ENCODE measurements around the gene TAS2R13. TPM values are rescaled to one million over a fixed set of nuclear protein-coding genes. Genes with fewer than 3 reads are reported as not detected.

TAS2R13 gene, protein sequence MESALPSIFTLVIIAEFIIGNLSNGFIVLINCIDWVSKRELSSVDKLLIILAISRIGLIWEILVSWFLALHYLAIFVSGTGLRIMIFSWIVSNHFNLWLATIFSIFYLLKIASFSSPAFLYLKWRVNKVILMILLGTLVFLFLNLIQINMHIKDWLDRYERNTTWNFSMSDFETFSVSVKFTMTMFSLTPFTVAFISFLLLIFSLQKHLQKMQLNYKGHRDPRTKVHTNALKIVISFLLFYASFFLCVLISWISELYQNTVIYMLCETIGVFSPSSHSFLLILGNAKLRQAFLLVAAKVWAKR
- 1 to 10 TPM in 6 of 7 donors, under 1 TPM in 1; 0.74 to 3.5 (median 1.8) TPM for total RNA-seq
- polyA plus RNA-seq: under 1 TPM; 0.06 to 0.15 TPM
- long read RNA-seq, donor 1: 0 reads
- long read RNA-seq, donor 2, partial matches to known transcripts: 0 of 1 reads
- long read RNA-seq, donor 2, other reads (novel, unspliced or antisense): 0 of 1 reads
- long read RNA-seq, donor 3: 0 reads

GRCh38 chr12:10909462-10909861 is at the start of gene TAS2R13:
TAS2R13 (minus strand) TSS chr12:10909562; CDS start chr12:10909298, 264 bp downstream.
- TF ChIP-seq, protein P1, sequence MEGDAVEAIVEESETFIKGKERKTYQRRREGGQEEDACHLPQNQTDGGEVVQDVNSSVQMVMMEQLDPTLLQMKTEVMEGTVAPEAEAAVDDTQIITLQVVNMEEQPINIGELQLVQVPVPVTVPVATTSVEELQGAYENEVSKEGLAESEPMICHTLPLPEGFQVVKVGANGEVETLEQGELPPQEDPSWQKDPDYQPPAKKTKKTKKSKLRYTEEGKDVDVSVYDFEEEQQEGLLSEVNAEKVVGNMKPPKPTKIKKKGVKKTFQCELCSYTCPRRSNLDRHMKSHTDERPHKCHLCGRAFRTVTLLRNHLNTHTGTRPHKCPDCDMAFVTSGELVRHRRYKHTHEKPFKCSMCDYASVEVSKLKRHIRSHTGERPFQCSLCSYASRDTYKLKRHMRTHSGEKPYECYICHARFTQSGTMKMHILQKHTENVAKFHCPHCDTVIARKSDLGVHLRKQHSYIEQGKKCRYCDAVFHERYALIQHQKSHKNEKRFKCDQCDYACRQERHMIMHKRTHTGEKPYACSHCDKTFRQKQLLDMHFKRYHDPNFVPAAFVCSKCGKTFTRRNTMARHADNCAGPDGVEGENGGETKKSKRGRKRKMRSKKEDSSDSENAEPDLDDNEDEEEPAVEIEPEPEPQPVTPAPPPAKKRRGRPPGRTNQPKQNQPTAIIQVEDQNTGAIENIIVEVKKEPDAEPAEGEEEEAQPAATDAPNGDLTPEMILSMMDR (IDR thresholded peaks at IDR 0.05): no peak
- TF ChIP-seq EP300 (IDR thresholded peaks at IDR 0.05) (no peak), POLR2A (IDR thresholded peaks at IDR 0.05) (no peak)
- Histone ChIP-seq H3K27ac (no peak within 1 kb of the TSS), H3K9me3 (no peaks in the 10 kb centered on the region), H3K27me3 (no peaks in the 10 kb centered on the region), H3K4me3 (no peak within 1 kb of the TSS), H3K4me1 (ENCODE audit: insufficient read depth) (no peaks in the 10 kb centered on the region), H3K36me3 (no peaks in the 10 kb centered on the region)
- 97 to 100% (median 98%) methylated on average over 1 of the region's 1 CpG for WGBS, 3 donors
- intact Hi-C loops (cut with DNase I): no loop called here
- no peak for DNase-seq

- TF ChIP-seq POLR2A (IDR thresholded peaks at IDR 0.05): no peak
- TF ChIP-seq, protein P1 (IDR thresholded peaks at IDR 0.05): no peak
- TF ChIP-seq EP300 (IDR thresholded peaks at IDR 0.05): no peak
- DNase-seq: no peak
- Histone ChIP-seq H3K36me3 (no peaks in the 10 kb centered on the region), H3K4me3 (no peak overlapping the region), H3K9me3 (no peaks in the 10 kb centered on the region), H3K27ac (no peak overlapping the region), H3K27me3 (no peaks in the 10 kb centered on the region), H3K4me1 (ENCODE audit: insufficient read depth) (no peaks in the 10 kb centered on the region)
- intact Hi-C loops (cut with DNase I): no loop called here
These were observed 48.4 kb upstream of the TAS2R13 start for GRCh38 chr12:10957741-10958140.

- Histone ChIP-seq H3K27me3 (no peaks in the 10 kb centered on the region), H3K4me3 (no peak overlapping the region), H3K27ac (no peak overlapping the region), H3K9me3 (no peaks in the 10 kb centered on the region), H3K36me3 (no peaks in the 10 kb centered on the region), H3K4me1 (ENCODE audit: insufficient read depth) (no peaks in the 10 kb centered on the region)
- no peak for TF ChIP-seq EP300 (IDR thresholded peaks at IDR 0.05)
- TF ChIP-seq POLR2A (IDR thresholded peaks at IDR 0.05): no peak
- DNase-seq: no peak
- intact Hi-C loops (cut with DNase I): no loop called here
These were observed 46.7 kb upstream of the TAS2R13 start for GRCh38 chr12:10956085-10956484.

GRCh38 chr12:10952645-10953044 is 43.3 kb upstream of the TAS2R13 start:
- H3K27me3 ChIP-seq: no peaks in the 10 kb centered on the region
- peaks cover 0 to 2% of the 10 kb centered on the region in 2 donors for H3K9me3 ChIP-seq
- WGBS, 3 donors: 69 to 99% (median 95%) methylated on average over 4 of the region's 4 CpGs
- no peaks in the 10 kb centered on the region for H3K36me3 ChIP-seq
- no peak for DNase-seq
- intact Hi-C loops (cut with DNase I): no loop called here
- TF ChIP-seq POLR2A (IDR thresholded peaks at IDR 0.05) (no peak), EP300 (IDR thresholded peaks at IDR 0.05) (no peak)
- TF ChIP-seq, protein P1 (IDR thresholded peaks at IDR 0.05): no peak
- no peak overlapping the region for H3K27ac ChIP-seq
- no peaks in the 10 kb centered on the region for H3K4me1 ChIP-seq (ENCODE audit: insufficient read depth)
- H3K4me3 ChIP-seq: no peak overlapping the region

GRCh38 chr12:10943167-10943566 is 33.8 kb upstream of the TAS2R13 start:
- TF ChIP-seq POLR2A (IDR thresholded peaks at IDR 0.05): no peak
- TF ChIP-seq, protein P1 (IDR thresholded peaks at IDR 0.05): no peak
- TF ChIP-seq EP300 (IDR thresholded peaks at IDR 0.05): no peak
- Histone ChIP-seq H3K36me3 (no peaks in the 10 kb centered on the region), H3K4me1 (ENCODE audit: insufficient read depth) (no peaks in the 10 kb centered on the region), H3K27me3 (no peaks in the 10 kb centered on the region), H3K4me3 (no peak overlapping the region), H3K9me3 (no peaks in the 10 kb centered on the region), H3K27ac (no peak overlapping the region)
- no peak for DNase-seq
- intact Hi-C loops (cut with DNase I): no loop called here
- WGBS, 3 donors: 96 to 97% (median 96%) methylated on average over 2 of the region's 2 CpGs
